Activated T-helper 17 cell treated with anti-CD3 and anti-CD28 coated beads, Interleukin-2, amount 50 U/mL, for 72 hours (primary cell): ENCODE results near the gene UBE2G2. TPM values are rescaled to one million over a fixed set of nuclear protein-coding genes. Genes with fewer than 3 reads are reported as not detected.
A peak's percentile ranks its signal among the peaks of the same experiment; 100 is the strongest.

ENCODE experiments used
- ATAC-seq: fragments of 150-1000 bp; cut with Tn5 transposase; replicated peaks from 2 replicates; pipeline ENCODE4 v1.10.0; 2021; ENCODE audit warnings: mild to moderate bottlenecking, moderate library complexity
- H3K27ac Mint-ChIP-seq: one replicate; pipeline ENCODE4 v1.8.0; 2022; ENCODE audit warnings: mixed read lengths
- H3K27me3 Mint-ChIP-seq: one replicate; pipeline ENCODE4 v1.8.0; 2022; ENCODE audit warnings: mixed read lengths
- H3K36me3 Mint-ChIP-seq: one replicate; pipeline ENCODE4 v1.8.0; 2022; ENCODE audit warnings: low read depth, mild to moderate bottlenecking, mixed read lengths
- H3K4me1 Mint-ChIP-seq: one replicate; pipeline ENCODE4 v1.8.0; 2022; ENCODE audit warnings: mixed read lengths
- H3K4me3 Mint-ChIP-seq: one replicate; pipeline ENCODE4 v1.8.0; 2022; ENCODE audit warnings: mild to moderate bottlenecking, mixed read lengths
- H3K9me3 Mint-ChIP-seq: one replicate; pipeline ENCODE4 v1.8.0; 2022; ENCODE audit warnings: mixed read lengths
- total RNA-seq, 2 donors: library from RNA; stranded (reverse); gene quantifications; one replicate each; pipeline ENCODE4 v1.2.3, GENCODE V29; 2022

The UBE2G2 gene
- total RNA-seq, 2 donors from 2014 or later, result 88.9 to 136 TPM

- no peak overlapping the region for H3K4me3 Mint-ChIP-seq
- no peaks in the 10 kb centered on the region for H3K9me3 Mint-ChIP-seq
- no peaks in the 10 kb centered on the region for H3K36me3 Mint-ChIP-seq
- H3K4me1 Mint-ChIP-seq, result peaks cover 4% of the 10 kb centered on the region
- no peak for ATAC-seq
- H3K27me3 Mint-ChIP-seq, result no peaks in the 10 kb centered on the region
- no peak overlapping the region for H3K27ac Mint-ChIP-seq
Observed at GRCh38 chr21:44734026-44734745, 67.4 kb downstream of the UBE2G2 start.

GRCh38 chr21:44732956-44733355 is 68.7 kb downstream of the UBE2G2 start:
- Mint-ChIP-seq H3K27me3 (peaks cover 3% of the 10 kb centered on the region), H3K4me3 (no peak overlapping the region), H3K4me1 (peaks cover 4% of the 10 kb centered on the region), H3K36me3 (no peaks in the 10 kb centered on the region), H3K9me3 (no peaks in the 10 kb centered on the region), H3K27ac (no peak overlapping the region)
- no peak for ATAC-seq

- no peak for ATAC-seq
- peaks cover 2% of the 10 kb centered on the region for H3K4me1 Mint-ChIP-seq
- H3K27ac Mint-ChIP-seq, result no peak overlapping the region
- peaks cover 7% of the 10 kb centered on the region for H3K27me3 Mint-ChIP-seq
- H3K36me3 Mint-ChIP-seq, result no peaks in the 10 kb centered on the region
- no peak overlapping the region for H3K4me3 Mint-ChIP-seq
- no peaks in the 10 kb centered on the region for H3K9me3 Mint-ChIP-seq
Observed at GRCh38 chr21:44732263-44732662, 69.4 kb downstream of the UBE2G2 start.

- Mint-ChIP-seq H3K9me3 (no peaks in the 10 kb centered on the region), H3K4me1 (peaks cover 2% of the 10 kb centered on the region), H3K27me3 (peaks cover 10% of the 10 kb centered on the region), H3K4me3 (no peak overlapping the region), H3K27ac (no peak overlapping the region), H3K36me3 (no peaks in the 10 kb centered on the region)
- no peak for ATAC-seq
Observed at GRCh38 chr21:44730951-44731579, 70.6 kb downstream of the UBE2G2 start.

- ATAC-seq, result no peak
- Mint-ChIP-seq H3K36me3 (no peaks in the 10 kb centered on the region), H3K27me3 (peaks cover 15% of the 10 kb centered on the region), H3K27ac (no peak overlapping the region), H3K4me3 (no peak overlapping the region), H3K4me1 (peaks cover 4% of the 10 kb centered on the region), H3K9me3 (no peaks in the 10 kb centered on the region)
Observed at GRCh38 chr21:44730028-44730395, 71.6 kb downstream of the UBE2G2 start.

GRCh38 chr21:44729336-44730027 is 72.1 kb downstream of the UBE2G2 start:
- Mint-ChIP-seq H3K4me3 (no peak overlapping the region), H3K27ac (no peak overlapping the region), H3K4me1 (peaks cover 4% of the 10 kb centered on the region), H3K27me3 (peaks cover 15% of the 10 kb centered on the region), H3K9me3 (no peaks in the 10 kb centered on the region), H3K36me3 (no peaks in the 10 kb centered on the region)
- ATAC-seq, result no peak

GRCh38 chr21:44728716-44729115 is 72.9 kb downstream of the UBE2G2 start:
- H3K27ac Mint-ChIP-seq, result no peak overlapping the region
- H3K4me3 Mint-ChIP-seq, result no peak overlapping the region
- peaks cover 18% of the 10 kb centered on the region for H3K27me3 Mint-ChIP-seq
- peaks cover 4% of the 10 kb centered on the region for H3K4me1 Mint-ChIP-seq
- H3K36me3 Mint-ChIP-seq, result no peaks in the 10 kb centered on the region
- ATAC-seq, result no peak
- H3K9me3 Mint-ChIP-seq, result no peaks in the 10 kb centered on the region

GRCh38 chr21:44727757-44728156 is 73.9 kb downstream of the UBE2G2 start:
- ATAC-seq, result no peak
- no peak overlapping the region for H3K27ac Mint-ChIP-seq

GRCh38 chr21:44727321-44727720 is 74.3 kb downstream of the UBE2G2 start:
- Mint-ChIP-seq H3K9me3 (no peaks in the 10 kb centered on the region), H3K4me3 (no peak overlapping the region), H3K4me1 (peaks cover 9% of the 10 kb centered on the region), H3K27me3 (peaks cover 24% of the 10 kb centered on the region), H3K36me3 (no peaks in the 10 kb centered on the region), H3K27ac (no peak overlapping the region)
- ATAC-seq, result no peak

More at GRCh38 chr21:44727757-44728156, 73.9 kb downstream of the UBE2G2 start:
- Mint-ChIP-seq H3K27me3 (peaks cover 20% of the 10 kb centered on the region), H3K4me1 (peaks cover 7% of the 10 kb centered on the region), H3K9me3 (no peaks in the 10 kb centered on the region), H3K4me3 (no peak overlapping the region), H3K36me3 (no peaks in the 10 kb centered on the region)

GRCh38 chr21:44726826-44727225 is 74.8 kb downstream of the UBE2G2 start:
- H3K27me3 Mint-ChIP-seq, result peaks cover 24% of the 10 kb centered on the region
- H3K27ac Mint-ChIP-seq, result no peak overlapping the region
- ATAC-seq, result no peak
- no peaks in the 10 kb centered on the region for H3K36me3 Mint-ChIP-seq
- no peaks in the 10 kb centered on the region for H3K9me3 Mint-ChIP-seq
- peaks cover 9% of the 10 kb centered on the region for H3K4me1 Mint-ChIP-seq
- no peak overlapping the region for H3K4me3 Mint-ChIP-seq

- ATAC-seq, result no peak
- no peak overlapping the region for H3K4me3 Mint-ChIP-seq
- H3K9me3 Mint-ChIP-seq, result no peaks in the 10 kb centered on the region
- H3K27me3 Mint-ChIP-seq, result peaks cover 28% of the 10 kb centered on the region
- H3K36me3 Mint-ChIP-seq, result no peaks in the 10 kb centered on the region
- H3K27ac Mint-ChIP-seq, result no peak overlapping the region
- peaks cover 9% of the 10 kb centered on the region for H3K4me1 Mint-ChIP-seq
Observed at GRCh38 chr21:44724926-44725325, 76.7 kb downstream of the UBE2G2 start.

GRCh38 chr21:44724196-44724595 is 77.4 kb downstream of the UBE2G2 start:
- ATAC-seq, result no peak
- H3K36me3 Mint-ChIP-seq, result no peaks in the 10 kb centered on the region
- peaks cover 9% of the 10 kb centered on the region for H3K4me1 Mint-ChIP-seq
- H3K4me3 Mint-ChIP-seq, result peak overlapping the region; percentile 43
- H3K27ac Mint-ChIP-seq, result no peak overlapping the region
- H3K27me3 Mint-ChIP-seq, result peaks cover 30% of the 10 kb centered on the region
- no peaks in the 10 kb centered on the region for H3K9me3 Mint-ChIP-seq

- Mint-ChIP-seq H3K27ac (no peak overlapping the region), H3K9me3 (no peaks in the 10 kb centered on the region), H3K36me3 (no peaks in the 10 kb centered on the region), H3K27me3 (peaks cover 32% of the 10 kb centered on the region), H3K4me1 (peaks cover 9% of the 10 kb centered on the region), H3K4me3 (peak overlapping the region; percentile 43)
- peak; percentile 29 for ATAC-seq
Observed at GRCh38 chr21:44723177-44724131, 78.2 kb downstream of the UBE2G2 start.

GRCh38 chr21:44722731-44723130 is 78.9 kb downstream of the UBE2G2 start:
- Mint-ChIP-seq H3K4me3 (peak overlapping the region; percentile 41), H3K27ac (no peak overlapping the region), H3K4me1 (peaks cover 9% of the 10 kb centered on the region), H3K36me3 (no peaks in the 10 kb centered on the region), H3K9me3 (no peaks in the 10 kb centered on the region), H3K27me3 (peaks cover 32% of the 10 kb centered on the region)
- no peak for ATAC-seq
